ENCODE results near the gene PAXX.

DNA sequence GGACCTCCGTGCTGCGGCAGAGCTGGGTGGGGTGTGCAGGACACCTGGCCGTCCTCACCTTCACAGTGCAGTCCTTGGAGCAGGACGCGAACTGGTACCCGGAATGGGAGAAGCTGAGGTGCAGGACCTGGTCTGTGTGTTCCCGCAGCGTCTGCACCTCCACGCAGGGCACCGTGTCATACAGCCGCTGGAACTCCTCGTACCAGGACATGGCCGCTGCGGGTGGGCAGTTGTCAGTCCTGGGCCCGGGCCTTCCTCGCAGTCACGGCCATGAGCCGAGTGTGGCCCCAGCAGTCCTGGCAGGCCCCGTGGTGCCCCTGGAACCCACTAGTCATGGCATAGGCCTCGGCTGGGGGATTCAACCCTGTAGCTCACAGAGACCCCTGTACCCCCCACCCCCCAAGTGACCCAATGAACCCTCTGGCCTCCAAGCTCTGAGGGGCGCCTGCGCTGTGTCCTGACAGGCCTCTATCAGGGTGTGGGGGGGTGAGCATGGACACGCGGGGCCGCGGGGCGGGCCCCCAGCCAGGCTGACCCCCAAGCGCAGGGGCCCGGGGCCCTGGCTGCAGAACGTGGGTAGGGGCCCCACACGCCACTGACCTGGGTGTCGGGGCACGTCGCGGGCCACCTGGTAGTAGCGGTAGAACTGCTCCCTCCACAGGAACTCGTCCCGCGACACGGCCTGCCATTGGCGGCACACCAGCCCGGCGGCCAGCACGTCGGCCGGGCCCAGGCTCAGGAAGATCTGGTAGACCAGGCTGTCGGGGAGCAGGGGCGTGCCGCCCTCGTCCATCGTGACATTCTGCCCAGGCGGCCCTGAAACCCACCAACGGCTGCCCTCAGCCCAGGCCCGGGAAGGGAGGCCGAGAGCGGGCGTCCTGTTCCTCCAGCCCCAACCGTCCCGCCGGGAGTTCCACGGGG, 48.7 kb upstream of the PAXX start:
- TF ChIP-seq, protein P1, sequence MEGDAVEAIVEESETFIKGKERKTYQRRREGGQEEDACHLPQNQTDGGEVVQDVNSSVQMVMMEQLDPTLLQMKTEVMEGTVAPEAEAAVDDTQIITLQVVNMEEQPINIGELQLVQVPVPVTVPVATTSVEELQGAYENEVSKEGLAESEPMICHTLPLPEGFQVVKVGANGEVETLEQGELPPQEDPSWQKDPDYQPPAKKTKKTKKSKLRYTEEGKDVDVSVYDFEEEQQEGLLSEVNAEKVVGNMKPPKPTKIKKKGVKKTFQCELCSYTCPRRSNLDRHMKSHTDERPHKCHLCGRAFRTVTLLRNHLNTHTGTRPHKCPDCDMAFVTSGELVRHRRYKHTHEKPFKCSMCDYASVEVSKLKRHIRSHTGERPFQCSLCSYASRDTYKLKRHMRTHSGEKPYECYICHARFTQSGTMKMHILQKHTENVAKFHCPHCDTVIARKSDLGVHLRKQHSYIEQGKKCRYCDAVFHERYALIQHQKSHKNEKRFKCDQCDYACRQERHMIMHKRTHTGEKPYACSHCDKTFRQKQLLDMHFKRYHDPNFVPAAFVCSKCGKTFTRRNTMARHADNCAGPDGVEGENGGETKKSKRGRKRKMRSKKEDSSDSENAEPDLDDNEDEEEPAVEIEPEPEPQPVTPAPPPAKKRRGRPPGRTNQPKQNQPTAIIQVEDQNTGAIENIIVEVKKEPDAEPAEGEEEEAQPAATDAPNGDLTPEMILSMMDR (IDR thresholded peaks at IDR 0.05), result no peak
- no peak for TF ChIP-seq EZH2 (IDR thresholded peaks at IDR 0.05; ENCODE audit: borderline replicate concordance, insufficient read depth, low read depth, low read length, poor library complexity, severe bottlenecking)
